ENCODE results near the gene MGA.

DNA sequence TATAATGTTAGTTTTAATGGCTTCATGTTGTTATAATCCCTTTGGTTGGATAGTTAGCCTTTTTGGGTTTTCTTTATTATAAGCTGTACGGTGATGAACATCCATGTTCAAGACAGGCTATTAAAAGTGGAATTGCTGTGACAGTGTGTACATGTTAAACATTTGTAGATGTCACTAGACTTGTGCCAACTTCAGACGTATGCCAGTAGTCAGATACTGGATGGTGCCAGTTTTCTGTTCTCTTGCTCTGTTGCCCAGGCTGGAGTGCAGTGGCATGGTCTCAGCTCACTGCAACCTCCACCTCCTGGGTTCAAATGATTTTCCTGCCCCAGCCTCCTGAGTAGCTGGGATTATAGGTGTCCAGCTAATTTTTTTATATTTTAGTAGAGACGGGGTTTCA lies 54.1 kb downstream of the MGA start:
- TF ChIP-seq, protein P1, sequence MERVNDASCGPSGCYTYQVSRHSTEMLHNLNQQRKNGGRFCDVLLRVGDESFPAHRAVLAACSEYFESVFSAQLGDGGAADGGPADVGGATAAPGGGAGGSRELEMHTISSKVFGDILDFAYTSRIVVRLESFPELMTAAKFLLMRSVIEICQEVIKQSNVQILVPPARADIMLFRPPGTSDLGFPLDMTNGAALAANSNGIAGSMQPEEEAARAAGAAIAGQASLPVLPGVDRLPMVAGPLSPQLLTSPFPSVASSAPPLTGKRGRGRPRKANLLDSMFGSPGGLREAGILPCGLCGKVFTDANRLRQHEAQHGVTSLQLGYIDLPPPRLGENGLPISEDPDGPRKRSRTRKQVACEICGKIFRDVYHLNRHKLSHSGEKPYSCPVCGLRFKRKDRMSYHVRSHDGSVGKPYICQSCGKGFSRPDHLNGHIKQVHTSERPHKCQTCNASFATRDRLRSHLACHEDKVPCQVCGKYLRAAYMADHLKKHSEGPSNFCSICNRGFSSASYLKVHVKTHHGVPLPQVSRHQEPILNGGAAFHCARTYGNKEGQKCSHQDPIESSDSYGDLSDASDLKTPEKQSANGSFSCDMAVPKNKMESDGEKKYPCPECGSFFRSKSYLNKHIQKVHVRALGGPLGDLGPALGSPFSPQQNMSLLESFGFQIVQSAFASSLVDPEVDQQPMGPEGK (CRISPR knock-in tag; IDR thresholded peaks at IDR 0.05; ENCODE audit: borderline replicate concordance) = no peak
- no peak for TF ChIP-seq ZFP3 (CRISPR knock-in tag; IDR thresholded peaks at IDR 0.05)
- no peak for TF ChIP-seq RARB (CRISPR knock-in tag; IDR thresholded peaks at IDR 0.05)
- no peak for TF ChIP-seq ARNTL (CRISPR knock-in tag; IDR thresholded peaks at IDR 0.05; ENCODE audit: borderline replicate concordance, low read depth)
- TF ChIP-seq, protein P2, sequence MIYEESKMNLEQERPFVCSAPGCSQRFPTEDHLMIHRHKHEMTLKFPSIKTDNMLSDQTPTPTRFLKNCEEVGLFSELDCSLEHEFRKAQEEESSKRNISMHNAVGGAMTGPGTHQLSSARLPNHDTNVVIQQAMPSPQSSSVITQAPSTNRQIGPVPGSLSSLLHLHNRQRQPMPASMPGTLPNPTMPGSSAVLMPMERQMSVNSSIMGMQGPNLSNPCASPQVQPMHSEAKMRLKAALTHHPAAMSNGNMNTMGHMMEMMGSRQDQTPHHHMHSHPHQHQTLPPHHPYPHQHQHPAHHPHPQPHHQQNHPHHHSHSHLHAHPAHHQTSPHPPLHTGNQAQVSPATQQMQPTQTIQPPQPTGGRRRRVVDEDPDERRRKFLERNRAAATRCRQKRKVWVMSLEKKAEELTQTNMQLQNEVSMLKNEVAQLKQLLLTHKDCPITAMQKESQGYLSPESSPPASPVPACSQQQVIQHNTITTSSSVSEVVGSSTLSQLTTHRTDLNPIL (CRISPR knock-in tag; IDR thresholded peaks at IDR 0.05; ENCODE audit: low read depth) = no peak
- TF ChIP-seq ZC3H10 (CRISPR knock-in tag; IDR thresholded peaks at IDR 0.05) = no peak
- TF ChIP-seq TOX (CRISPR knock-in tag; IDR thresholded peaks at IDR 0.05; ENCODE audit: borderline replicate concordance) = no peak
- TF ChIP-seq, protein P3, sequence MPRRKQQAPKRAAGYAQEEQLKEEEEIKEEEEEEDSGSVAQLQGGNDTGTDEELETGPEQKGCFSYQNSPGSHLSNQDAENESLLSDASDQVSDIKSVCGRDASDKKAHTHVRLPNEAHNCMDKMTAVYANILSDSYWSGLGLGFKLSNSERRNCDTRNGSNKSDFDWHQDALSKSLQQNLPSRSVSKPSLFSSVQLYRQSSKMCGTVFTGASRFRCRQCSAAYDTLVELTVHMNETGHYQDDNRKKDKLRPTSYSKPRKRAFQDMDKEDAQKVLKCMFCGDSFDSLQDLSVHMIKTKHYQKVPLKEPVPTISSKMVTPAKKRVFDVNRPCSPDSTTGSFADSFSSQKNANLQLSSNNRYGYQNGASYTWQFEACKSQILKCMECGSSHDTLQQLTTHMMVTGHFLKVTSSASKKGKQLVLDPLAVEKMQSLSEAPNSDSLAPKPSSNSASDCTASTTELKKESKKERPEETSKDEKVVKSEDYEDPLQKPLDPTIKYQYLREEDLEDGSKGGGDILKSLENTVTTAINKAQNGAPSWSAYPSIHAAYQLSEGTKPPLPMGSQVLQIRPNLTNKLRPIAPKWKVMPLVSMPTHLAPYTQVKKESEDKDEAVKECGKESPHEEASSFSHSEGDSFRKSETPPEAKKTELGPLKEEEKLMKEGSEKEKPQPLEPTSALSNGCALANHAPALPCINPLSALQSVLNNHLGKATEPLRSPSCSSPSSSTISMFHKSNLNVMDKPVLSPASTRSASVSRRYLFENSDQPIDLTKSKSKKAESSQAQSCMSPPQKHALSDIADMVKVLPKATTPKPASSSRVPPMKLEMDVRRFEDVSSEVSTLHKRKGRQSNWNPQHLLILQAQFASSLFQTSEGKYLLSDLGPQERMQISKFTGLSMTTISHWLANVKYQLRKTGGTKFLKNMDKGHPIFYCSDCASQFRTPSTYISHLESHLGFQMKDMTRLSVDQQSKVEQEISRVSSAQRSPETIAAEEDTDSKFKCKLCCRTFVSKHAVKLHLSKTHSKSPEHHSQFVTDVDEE (CRISPR knock-in tag; IDR thresholded peaks at IDR 0.05) = no peak
- no peak for TF ChIP-seq ZFP30 (CRISPR knock-in tag; IDR thresholded peaks at IDR 0.05)
- TF ChIP-seq CSDC2 (CRISPR knock-in tag; IDR thresholded peaks at IDR 0.05) = no peak
- no peak for TF ChIP-seq TCF4 (CRISPR knock-in tag; IDR thresholded peaks at IDR 0.05; ENCODE audit: borderline replicate concordance)
- no peak for TF ChIP-seq ISL1 (CRISPR knock-in tag; IDR thresholded peaks at IDR 0.05)

All from SK-N-SH treated with all-trans-retinoic acid at 6 μM for 48 hours (cell line).